ENCODE results near the gene GULP1. TPM values are rescaled to one million over a fixed set of nuclear protein-coding genes. Genes with fewer than 3 reads are reported as not detected.

GULP1 gene
- polyA plus RNA-seq, 1 donor from 2014 or later = 10.2 TPM

DNA sequence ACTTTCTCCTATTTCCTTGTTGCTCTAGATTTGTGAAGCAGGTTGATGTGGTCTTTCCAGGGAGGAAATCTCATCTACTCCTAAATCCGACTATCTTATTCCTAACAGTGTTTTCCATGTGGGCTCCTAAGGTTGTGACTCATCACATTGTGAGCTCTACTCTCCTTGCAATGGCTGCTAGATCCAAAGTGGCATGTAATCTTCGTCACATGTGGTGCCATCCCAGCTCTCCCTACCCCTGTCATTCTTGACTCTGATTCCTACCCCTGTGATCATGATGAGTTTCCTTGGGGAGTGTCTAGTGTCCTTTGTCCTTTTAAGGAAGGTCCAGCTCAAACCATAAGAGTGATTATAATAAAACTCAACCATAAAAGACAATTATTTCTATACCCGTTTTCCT is 47.3 kb upstream of the GULP1 start:
- peak overlapping the region; percentile 23 for H3K27ac ChIP-seq (ENCODE audit: low read length)
- no peak overlapping the region for H3K9ac ChIP-seq (ENCODE audit: low read length)
- H3F3A ChIP-seq (ENCODE audit: insufficient read depth, low read length, poor library complexity, severe bottlenecking) = no peaks in the 10 kb centered on the region
- H3K36me3 ChIP-seq (ENCODE audit: insufficient read depth, low read length) = no peaks in the 10 kb centered on the region
- no peaks in the 10 kb centered on the region for H3K27me3 ChIP-seq (ENCODE audit: insufficient read depth, low read depth, low read length)
- no peak overlapping the region for H3K4me3 ChIP-seq (ENCODE audit: low read length)
- H3K9me3 ChIP-seq (ENCODE audit: low read length) = no peaks in the 10 kb centered on the region
- H3K79me2 ChIP-seq (replicated peaks; ENCODE audit: insufficient read depth, low read length) = no peaks in the 10 kb centered on the region
- no peaks in the 10 kb centered on the region for H3K9me2 ChIP-seq (ENCODE audit: insufficient read depth, low read length)
- H2AFZ ChIP-seq (ENCODE audit: low read depth, low read length) = no peak overlapping the region
- peak overlapping the region; percentile 25 for H3K4me2 ChIP-seq (ENCODE audit: low read length)
- no peaks in the 10 kb centered on the region for H4K20me1 ChIP-seq (ENCODE audit: insufficient read depth)
- TF ChIP-seq EZH2 (IDR thresholded peaks at IDR 0.05; ENCODE audit: borderline replicate concordance, insufficient read depth, low read length, poor library complexity, severe bottlenecking) = no peak
- TF ChIP-seq POLR2AphosphoS5 (IDR thresholded peaks at IDR 0.05) = no peak
- TF ChIP-seq, protein P1, sequence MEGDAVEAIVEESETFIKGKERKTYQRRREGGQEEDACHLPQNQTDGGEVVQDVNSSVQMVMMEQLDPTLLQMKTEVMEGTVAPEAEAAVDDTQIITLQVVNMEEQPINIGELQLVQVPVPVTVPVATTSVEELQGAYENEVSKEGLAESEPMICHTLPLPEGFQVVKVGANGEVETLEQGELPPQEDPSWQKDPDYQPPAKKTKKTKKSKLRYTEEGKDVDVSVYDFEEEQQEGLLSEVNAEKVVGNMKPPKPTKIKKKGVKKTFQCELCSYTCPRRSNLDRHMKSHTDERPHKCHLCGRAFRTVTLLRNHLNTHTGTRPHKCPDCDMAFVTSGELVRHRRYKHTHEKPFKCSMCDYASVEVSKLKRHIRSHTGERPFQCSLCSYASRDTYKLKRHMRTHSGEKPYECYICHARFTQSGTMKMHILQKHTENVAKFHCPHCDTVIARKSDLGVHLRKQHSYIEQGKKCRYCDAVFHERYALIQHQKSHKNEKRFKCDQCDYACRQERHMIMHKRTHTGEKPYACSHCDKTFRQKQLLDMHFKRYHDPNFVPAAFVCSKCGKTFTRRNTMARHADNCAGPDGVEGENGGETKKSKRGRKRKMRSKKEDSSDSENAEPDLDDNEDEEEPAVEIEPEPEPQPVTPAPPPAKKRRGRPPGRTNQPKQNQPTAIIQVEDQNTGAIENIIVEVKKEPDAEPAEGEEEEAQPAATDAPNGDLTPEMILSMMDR (IDR thresholded peaks at IDR 0.05; ENCODE audit: poor library complexity, severe bottlenecking) = no peak
- TF ChIP-seq SMC3 (conservative IDR thresholded peaks at IDR 0.05; ENCODE audit: poor library complexity) = no peak
- peak; percentile 18 for TF ChIP-seq EP300 (conservative IDR thresholded peaks at IDR 0.05; ENCODE audit: poor library complexity, severe bottlenecking)
- TF ChIP-seq RAD21 (conservative IDR thresholded peaks at IDR 0.05) = no peak

DNA sequence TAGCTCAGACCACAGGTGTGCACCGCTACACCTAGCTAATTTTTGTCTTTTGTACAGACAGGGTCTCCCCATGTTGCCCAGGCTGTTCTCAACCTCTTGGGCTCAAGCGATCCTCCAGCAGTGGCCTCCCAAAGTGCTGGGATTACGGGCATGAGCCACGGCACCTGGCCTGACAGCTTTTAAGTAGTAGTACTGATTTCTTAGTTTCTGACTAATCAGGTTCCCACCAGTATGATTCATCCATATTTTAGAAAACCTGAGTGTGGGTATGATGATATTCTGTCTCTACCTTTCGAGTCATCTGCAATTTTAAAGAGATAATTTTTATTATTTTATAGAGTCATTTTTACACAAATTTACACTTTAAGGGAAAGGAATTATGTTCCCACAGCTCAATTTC is 46.4 kb upstream of the GULP1 start:
- Histone ChIP-seq H3K79me2 (replicated peaks; ENCODE audit: insufficient read depth, low read length) (no peaks in the 10 kb centered on the region), H4K20me1 (ENCODE audit: insufficient read depth) (no peaks in the 10 kb centered on the region), H3F3A (ENCODE audit: insufficient read depth, low read length, poor library complexity, severe bottlenecking) (no peaks in the 10 kb centered on the region), H3K9me3 (ENCODE audit: low read length) (no peaks in the 10 kb centered on the region), H3K27ac (ENCODE audit: low read length) (no peak overlapping the region), H3K36me3 (ENCODE audit: insufficient read depth, low read length) (no peaks in the 10 kb centered on the region), H2AFZ (ENCODE audit: low read depth, low read length) (no peak overlapping the region), H3K27me3 (ENCODE audit: insufficient read depth, low read depth, low read length) (no peaks in the 10 kb centered on the region), H3K4me2 (ENCODE audit: low read length) (no peak overlapping the region), H3K9ac (ENCODE audit: low read length) (no peak overlapping the region), H3K9me2 (ENCODE audit: insufficient read depth, low read length) (no peaks in the 10 kb centered on the region), H3K4me3 (ENCODE audit: low read length) (no peak overlapping the region)
- TF ChIP-seq EP300 (conservative IDR thresholded peaks at IDR 0.05; ENCODE audit: poor library complexity, severe bottlenecking) (no peak), RAD21 (conservative IDR thresholded peaks at IDR 0.05) (no peak), SMC3 (conservative IDR thresholded peaks at IDR 0.05; ENCODE audit: poor library complexity) (no peak), EZH2 (IDR thresholded peaks at IDR 0.05; ENCODE audit: borderline replicate concordance, insufficient read depth, low read length, poor library complexity, severe bottlenecking) (no peak), MXI1 (conservative IDR thresholded peaks at IDR 0.05; ENCODE audit: poor library complexity, severe bottlenecking) (no peak), TAF1 (IDR thresholded peaks at IDR 0.05; ENCODE audit: low read depth) (no peak), POLR2AphosphoS5 (IDR thresholded peaks at IDR 0.05) (no peak)
- TF ChIP-seq, protein P2, sequence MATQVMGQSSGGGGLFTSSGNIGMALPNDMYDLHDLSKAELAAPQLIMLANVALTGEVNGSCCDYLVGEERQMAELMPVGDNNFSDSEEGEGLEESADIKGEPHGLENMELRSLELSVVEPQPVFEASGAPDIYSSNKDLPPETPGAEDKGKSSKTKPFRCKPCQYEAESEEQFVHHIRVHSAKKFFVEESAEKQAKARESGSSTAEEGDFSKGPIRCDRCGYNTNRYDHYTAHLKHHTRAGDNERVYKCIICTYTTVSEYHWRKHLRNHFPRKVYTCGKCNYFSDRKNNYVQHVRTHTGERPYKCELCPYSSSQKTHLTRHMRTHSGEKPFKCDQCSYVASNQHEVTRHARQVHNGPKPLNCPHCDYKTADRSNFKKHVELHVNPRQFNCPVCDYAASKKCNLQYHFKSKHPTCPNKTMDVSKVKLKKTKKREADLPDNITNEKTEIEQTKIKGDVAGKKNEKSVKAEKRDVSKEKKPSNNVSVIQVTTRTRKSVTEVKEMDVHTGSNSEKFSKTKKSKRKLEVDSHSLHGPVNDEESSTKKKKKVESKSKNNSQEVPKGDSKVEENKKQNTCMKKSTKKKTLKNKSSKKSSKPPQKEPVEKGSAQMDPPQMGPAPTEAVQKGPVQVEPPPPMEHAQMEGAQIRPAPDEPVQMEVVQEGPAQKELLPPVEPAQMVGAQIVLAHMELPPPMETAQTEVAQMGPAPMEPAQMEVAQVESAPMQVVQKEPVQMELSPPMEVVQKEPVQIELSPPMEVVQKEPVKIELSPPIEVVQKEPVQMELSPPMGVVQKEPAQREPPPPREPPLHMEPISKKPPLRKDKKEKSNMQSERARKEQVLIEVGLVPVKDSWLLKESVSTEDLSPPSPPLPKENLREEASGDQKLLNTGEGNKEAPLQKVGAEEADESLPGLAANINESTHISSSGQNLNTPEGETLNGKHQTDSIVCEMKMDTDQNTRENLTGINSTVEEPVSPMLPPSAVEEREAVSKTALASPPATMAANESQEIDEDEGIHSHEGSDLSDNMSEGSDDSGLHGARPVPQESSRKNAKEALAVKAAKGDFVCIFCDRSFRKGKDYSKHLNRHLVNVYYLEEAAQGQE (IDR thresholded peaks at IDR 0.05; ENCODE audit: borderline replicate concordance) = no peak
- TF ChIP-seq, protein P1 (IDR thresholded peaks at IDR 0.05; ENCODE audit: poor library complexity, severe bottlenecking) = no peak

Data from neural cell (in vitro differentiated cells).